WTC11 (cell line): ENCODE measurements around the gene PTPRJ.

ENCODE experiments used
- E2F5 ChIP-seq: sonication (generic); formaldehyde crosslinking; IDR thresholded peaks from 2 replicates; pipeline ENCODE4 v1.8.1; 2022; ENCODE audit warnings: mild to moderate bottlenecking, moderate library complexity, missing genetic modification reagents
- EMX1 ChIP-seq: fragments of 250-450 bp; sonication (Bioruptor Pico); IDR thresholded peaks from 2 replicates; pipeline ENCODE4 v1.8.0; 2021; ENCODE audit warnings: mild to moderate bottlenecking
- HMGA2 ChIP-seq: fragments of 250-450 bp; sonication (Bioruptor Pico); IDR thresholded peaks from 2 replicates; pipeline ENCODE4 v1.4.0; 2021; ENCODE audit warnings: mild to moderate bottlenecking, moderate library complexity
- SP1 ChIP-seq: sonication (generic); formaldehyde crosslinking; conservative IDR thresholded peaks from 2 replicates; pipeline ENCODE4 v1.8.1; 2022; ENCODE audit warnings: missing genetic modification reagents
- TF ChIP-seq, protein P1 (sequence below): fragments of 200-600 bp; IDR thresholded peaks from 2 replicates; pipeline ENCODE4 v1.8.0; 2022; ENCODE audit warnings: antibody characterized with exemption
- TF ChIP-seq, protein P2 (sequence below): sonication (generic); formaldehyde crosslinking; conservative IDR thresholded peaks from 2 replicates; pipeline ENCODE4 v1.8.1; 2022; ENCODE audit warnings: mild to moderate bottlenecking, missing genetic modification reagents
- TF ChIP-seq, protein P3 (sequence below): sonication (generic); formaldehyde crosslinking; IDR thresholded peaks from 2 replicates; pipeline ENCODE4 v1.8.1; 2023; ENCODE audit warnings: mild to moderate bottlenecking, missing genetic modification reagents
- TF ChIP-seq, protein P4 (sequence below): sonication (generic); formaldehyde crosslinking; IDR thresholded peaks from 2 replicates; pipeline ENCODE4 v1.8.0; 2022; ENCODE audit warnings: mild to moderate bottlenecking, missing genetic modification reagents
- TF ChIP-seq, protein P5 (sequence below): sonication (generic); formaldehyde crosslinking; IDR thresholded peaks from 2 replicates; pipeline ENCODE4 v1.8.1; 2023; ENCODE audit warnings: mild to moderate bottlenecking, moderate library complexity, missing genetic modification reagents

DNA sequence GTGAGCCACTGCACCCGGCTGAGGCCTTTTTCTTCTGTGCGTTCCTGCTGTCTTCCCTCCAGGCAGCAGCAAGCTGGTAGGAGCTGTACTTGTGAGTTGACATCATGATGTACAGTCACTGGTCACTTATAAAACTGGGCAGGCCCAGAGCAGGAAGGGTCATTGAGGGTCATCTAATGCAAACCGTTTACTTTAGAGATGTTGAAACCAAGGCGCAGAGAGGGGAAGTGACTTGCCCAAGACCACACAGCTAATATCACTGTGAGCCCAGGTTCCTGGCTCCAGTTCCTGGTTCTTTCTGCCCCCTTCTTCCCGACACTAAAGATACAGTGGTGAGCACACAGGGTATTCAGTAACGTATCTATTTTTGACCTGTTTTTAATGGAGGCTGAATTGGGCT, 27.3 kb downstream of the PTPRJ start:
- TF ChIP-seq, protein P1, sequence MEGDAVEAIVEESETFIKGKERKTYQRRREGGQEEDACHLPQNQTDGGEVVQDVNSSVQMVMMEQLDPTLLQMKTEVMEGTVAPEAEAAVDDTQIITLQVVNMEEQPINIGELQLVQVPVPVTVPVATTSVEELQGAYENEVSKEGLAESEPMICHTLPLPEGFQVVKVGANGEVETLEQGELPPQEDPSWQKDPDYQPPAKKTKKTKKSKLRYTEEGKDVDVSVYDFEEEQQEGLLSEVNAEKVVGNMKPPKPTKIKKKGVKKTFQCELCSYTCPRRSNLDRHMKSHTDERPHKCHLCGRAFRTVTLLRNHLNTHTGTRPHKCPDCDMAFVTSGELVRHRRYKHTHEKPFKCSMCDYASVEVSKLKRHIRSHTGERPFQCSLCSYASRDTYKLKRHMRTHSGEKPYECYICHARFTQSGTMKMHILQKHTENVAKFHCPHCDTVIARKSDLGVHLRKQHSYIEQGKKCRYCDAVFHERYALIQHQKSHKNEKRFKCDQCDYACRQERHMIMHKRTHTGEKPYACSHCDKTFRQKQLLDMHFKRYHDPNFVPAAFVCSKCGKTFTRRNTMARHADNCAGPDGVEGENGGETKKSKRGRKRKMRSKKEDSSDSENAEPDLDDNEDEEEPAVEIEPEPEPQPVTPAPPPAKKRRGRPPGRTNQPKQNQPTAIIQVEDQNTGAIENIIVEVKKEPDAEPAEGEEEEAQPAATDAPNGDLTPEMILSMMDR = no peak
- TF ChIP-seq SP1 (no peak), E2F5 (CRISPR knock-in tag) (no peak), HMGA2 (CRISPR knock-in tag) (no peak), EMX1 (CRISPR knock-in tag) (no peak)
- TF ChIP-seq, protein P2, sequence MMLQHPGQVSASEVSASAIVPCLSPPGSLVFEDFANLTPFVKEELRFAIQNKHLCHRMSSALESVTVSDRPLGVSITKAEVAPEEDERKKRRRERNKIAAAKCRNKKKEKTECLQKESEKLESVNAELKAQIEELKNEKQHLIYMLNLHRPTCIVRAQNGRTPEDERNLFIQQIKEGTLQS = no peak
- TF ChIP-seq, protein P3, sequence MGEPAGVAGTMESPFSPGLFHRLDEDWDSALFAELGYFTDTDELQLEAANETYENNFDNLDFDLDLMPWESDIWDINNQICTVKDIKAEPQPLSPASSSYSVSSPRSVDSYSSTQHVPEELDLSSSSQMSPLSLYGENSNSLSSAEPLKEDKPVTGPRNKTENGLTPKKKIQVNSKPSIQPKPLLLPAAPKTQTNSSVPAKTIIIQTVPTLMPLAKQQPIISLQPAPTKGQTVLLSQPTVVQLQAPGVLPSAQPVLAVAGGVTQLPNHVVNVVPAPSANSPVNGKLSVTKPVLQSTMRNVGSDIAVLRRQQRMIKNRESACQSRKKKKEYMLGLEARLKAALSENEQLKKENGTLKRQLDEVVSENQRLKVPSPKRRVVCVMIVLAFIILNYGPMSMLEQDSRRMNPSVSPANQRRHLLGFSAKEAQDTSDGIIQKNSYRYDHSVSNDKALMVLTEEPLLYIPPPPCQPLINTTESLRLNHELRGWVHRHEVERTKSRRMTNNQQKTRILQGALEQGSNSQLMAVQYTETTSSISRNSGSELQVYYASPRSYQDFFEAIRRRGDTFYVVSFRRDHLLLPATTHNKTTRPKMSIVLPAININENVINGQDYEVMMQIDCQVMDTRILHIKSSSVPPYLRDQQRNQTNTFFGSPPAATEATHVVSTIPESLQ = no peak
- TF ChIP-seq, protein P4, sequence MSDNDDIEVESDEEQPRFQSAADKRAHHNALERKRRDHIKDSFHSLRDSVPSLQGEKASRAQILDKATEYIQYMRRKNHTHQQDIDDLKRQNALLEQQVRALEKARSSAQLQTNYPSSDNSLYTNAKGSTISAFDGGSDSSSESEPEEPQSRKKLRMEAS (CRISPR knock-in tag) = no peak
- TF ChIP-seq, protein P5, sequence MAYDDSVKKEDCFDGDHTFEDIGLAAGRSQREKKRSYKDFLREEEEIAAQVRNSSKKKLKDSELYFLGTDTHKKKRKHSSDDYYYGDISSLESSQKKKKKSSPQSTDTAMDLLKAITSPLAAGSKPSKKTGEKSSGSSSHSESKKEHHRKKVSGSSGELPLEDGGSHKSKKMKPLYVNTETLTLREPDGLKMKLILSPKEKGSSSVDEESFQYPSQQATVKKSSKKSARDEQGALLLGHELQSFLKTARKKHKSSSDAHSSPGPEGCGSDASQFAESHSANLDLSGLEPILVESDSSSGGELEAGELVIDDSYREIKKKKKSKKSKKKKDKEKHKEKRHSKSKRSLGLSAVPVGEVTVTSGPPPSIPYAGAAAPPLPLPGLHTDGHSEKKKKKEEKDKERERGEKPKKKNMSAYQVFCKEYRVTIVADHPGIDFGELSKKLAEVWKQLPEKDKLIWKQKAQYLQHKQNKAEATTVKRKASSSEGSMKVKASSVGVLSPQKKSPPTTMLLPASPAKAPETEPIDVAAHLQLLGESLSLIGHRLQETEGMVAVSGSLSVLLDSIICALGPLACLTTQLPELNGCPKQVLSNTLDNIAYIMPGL (CRISPR knock-in tag) = no peak
